Thoracic aorta (tissue), 2 donors: ENCODE data around the gene SLC39A11. TPM values are rescaled to one million over a fixed set of nuclear protein-coding genes. Genes with fewer than 3 reads are reported as not detected.

Experiments
- ATAC-seq: fragments of 150-250 bp; one replicate; pipeline ENCODE4 v1.8.0; 2017; ENCODE audit warnings: low read depth; ENCODE audit not compliant: insufficient number of reproducible peaks, low FRiP score
- DNase-seq: peaks from one replicate; pipeline ENCODE4 v3.0.0-alpha.2; 2020; ENCODE audit warnings: low spot score
- H3K27ac ChIP-seq, 2 donors: fragments of 200-600 bp; sonication (generic); 1 replicate in 1 of 2; 2 replicates in 1 of 2; pipeline ENCODE4 v1.5.1; 2016; ENCODE audit warnings: mild to moderate bottlenecking in 2 of 2, moderate library complexity in 2 of 2
- H3K27me3 ChIP-seq: fragments of 200-600 bp; sonication (generic); replicated peaks from 2 replicates; pipeline ENCODE4 v1.6.0; 2016; ENCODE audit warnings: mild to moderate bottlenecking; ENCODE audit not compliant: insufficient read depth
- H3K36me3 ChIP-seq: fragments of 200-600 bp; sonication (generic); one replicate; pipeline ENCODE4 v1.5.1; 2016
- H3K4me1 ChIP-seq, 2 donors: fragments of 200-600 bp; sonication (generic); 1 replicate in 1 of 2; 2 replicates in 1 of 2; pipeline versions ENCODE4 v1.5.1 to v1.6.0; 2016; ENCODE audit warnings: low read depth in 2 of 2, mild to moderate bottlenecking in 1 of 2; ENCODE audit not compliant: control insufficient read depth in 1 of 2
- H3K4me3 ChIP-seq: fragments of 200-600 bp; sonication (generic); 2 replicates; pipeline ENCODE4 v1.5.1; 2016; ENCODE audit warnings: mild to moderate bottlenecking
- H3K9me3 ChIP-seq: fragments of 200-600 bp; sonication (generic); 2 replicates; pipeline ENCODE4 v1.5.1; 2016
- CTCF ChIP-seq: fragments of 200-600 bp; sonication (generic); IDR thresholded peaks from one replicate; pipeline ENCODE4 v1.5.1; 2019; ENCODE audit warnings: antibody characterized with exemption
- total RNA-seq, 2 donors: library from RNA; depleted of rRNA; stranded (reverse); fragments of >200 nt; gene quantifications; one replicate each; pipeline versions ENCODE4 v1.1.0 to v1.2.3, GENCODE V29; 2016

SLC39A11 gene
- total RNA-seq, 2 donors from 2014 or later = 12.0 to 29.1 TPM

- no peaks in the 10 kb centered on the region for H3K4me1 ChIP-seq
- H3K4me3 ChIP-seq = no peak overlapping the region
- H3K27ac ChIP-seq = no peak overlapping the region
- no peaks in the 10 kb centered on the region for H3K9me3 ChIP-seq
- TF ChIP-seq CTCF = no peak
- no peak for ATAC-seq
- no peaks in the 10 kb centered on the region for H3K36me3 ChIP-seq
- DNase-seq = no peak
- no peaks in the 10 kb centered on the region for H3K27me3 ChIP-seq
Measured at GRCh38 chr17:72887917-72888316, 204.6 kb downstream of the SLC39A11 start.

- Histone ChIP-seq H3K4me3 (no peak overlapping the region), H3K36me3 (no peaks in the 10 kb centered on the region), H3K9me3 (no peaks in the 10 kb centered on the region), H3K27me3 (no peaks in the 10 kb centered on the region), H3K27ac (no peak overlapping the region), H3K4me1 (no peaks in the 10 kb centered on the region)
- DNase-seq = no peak
- ATAC-seq = no peak
- TF ChIP-seq CTCF = no peak
Measured at GRCh38 chr17:72887322-72887721, 205.2 kb downstream of the SLC39A11 start.

- no peak for TF ChIP-seq CTCF
- no peak for ATAC-seq
- H3K4me1 ChIP-seq = no peaks in the 10 kb centered on the region
- H3K9me3 ChIP-seq = no peaks in the 10 kb centered on the region
- H3K36me3 ChIP-seq = no peaks in the 10 kb centered on the region
- H3K4me3 ChIP-seq = no peak overlapping the region
- H3K27me3 ChIP-seq = no peaks in the 10 kb centered on the region
- no peak overlapping the region for H3K27ac ChIP-seq
- no peak for DNase-seq
Measured at GRCh38 chr17:72886622-72887021, 205.9 kb downstream of the SLC39A11 start.

- ATAC-seq (no peak), DNase-seq (no peak)
- no peaks in the 10 kb centered on the region for H3K4me1 ChIP-seq
- H3K36me3 ChIP-seq = no peaks in the 10 kb centered on the region
- no peaks in the 10 kb centered on the region for H3K9me3 ChIP-seq
- H3K27me3 ChIP-seq = no peaks in the 10 kb centered on the region
- no peak for TF ChIP-seq CTCF
- no peak overlapping the region for H3K4me3 ChIP-seq
- no peak overlapping the region for H3K27ac ChIP-seq
Measured at GRCh38 chr17:72884066-72884465, 208.4 kb downstream of the SLC39A11 start.

- H3K9me3 ChIP-seq = no peaks in the 10 kb centered on the region
- no peaks in the 10 kb centered on the region for H3K27me3 ChIP-seq
- no peaks in the 10 kb centered on the region for H3K36me3 ChIP-seq
- no peak overlapping the region for H3K27ac ChIP-seq
- H3K4me3 ChIP-seq = no peak overlapping the region
- DNase-seq (no peak), ATAC-seq (no peak)
- no peaks in the 10 kb centered on the region for H3K4me1 ChIP-seq
- TF ChIP-seq CTCF = no peak
Measured at GRCh38 chr17:72883351-72883750, 209.1 kb downstream of the SLC39A11 start.
